K562 (cell line): ENCODE results near the gene KCNMB3. TPM values are rescaled to one million over a fixed set of nuclear protein-coding genes. Genes with fewer than 3 reads are reported as not detected.

Source experiments
- ATAC-seq: fragments of 200-7000 bp; cut with Tn5 transposase; 3 replicates; pipeline ENCODE4 v1.9.1; 2020; ENCODE audit warnings: moderate library complexity
- BruUV-seq: library from RNA; stranded (reverse); fragments of 400-500 nt; replicated peaks from 2 replicates; lab custom pipeline; 2021; lab: Mats Ljungman, UMichigan
- CTCF ChIA-PET: fragments of 300-600 bp; formaldehyde crosslinking; extraction: SDS; loops from one replicate; lab custom pipeline; 2021; ENCODE audit warnings: low intra/inter-chr PET ratio; lab: Yijun Ruan, JAX
- POLR2A ChIA-PET: fragments of 300-600, 350-650 bp; sonication (Branson Sonifier 250); formaldehyde crosslinking; extraction: SDS; loops from one replicate; lab custom pipeline; 2021; ENCODE audit warnings: antibody characterized with exemption, inconsistent platforms; lab: Yijun Ruan, JAX
- DNase-seq, 4 experiments: peaks; one replicate each; pipeline versions ENCODE4 v3.0.0 to v3.0.0-alpha.2; 2011 to 2018; ENCODE audit warnings: low spot score in 3 of 4, mixed read lengths in 3 of 4; ENCODE audit errors: extremely low read depth in 1 of 4
- FAIRE-seq: peaks from 2 replicates; lab custom pipeline; 2011; peaks lifted over from hg19 to GRCh38; lab: Jason Lieb, UNC
- H2AFZ ChIP-seq: 2 replicates; pipeline ENCODE4 v1.6.0; 2011; ENCODE audit warnings: low read depth, low read length, control low read depth, inconsistent platforms
- H3K27ac ChIP-seq: fragments of 200-600 bp; 3 replicates; pipeline ENCODE4 v1.8.0; 2011; ENCODE audit warnings: low read depth, mild to moderate bottlenecking, control low read depth, inconsistent platforms, low read length, moderate library complexity, mixed read lengths; ENCODE audit errors: extremely low read depth
- H3K27me3 ChIP-seq, 2 experiments: fragments of 300-600 bp in 1 of 2; 2 replicates in 1 of 2; 3 replicates in 1 of 2; pipeline versions ENCODE4 v1.6.0 to v1.8.0; 2011; ENCODE audit warnings: inconsistent platforms in 2 of 2, low read length in 2 of 2, mild to moderate bottlenecking in 1 of 2, mixed read lengths in 1 of 2, moderate library complexity in 1 of 2; ENCODE audit not compliant: control insufficient read depth in 2 of 2, insufficient read depth in 2 of 2
- H3K36me3 ChIP-seq: fragments of 300-600 bp; 3 replicates; pipeline ENCODE4 v1.8.0; 2011; ENCODE audit warnings: mild to moderate bottlenecking, low read length, inconsistent platforms; ENCODE audit not compliant: control insufficient read depth, insufficient read depth
- H3K4me1 ChIP-seq, 2 experiments: fragments of 200-600 bp in 1 of 2; replicated peaks in 1 of 2; 2 replicates in 1 of 2; 3 replicates in 1 of 2; pipeline versions ENCODE4 v1.5.1 to v1.8.0; 2011; ENCODE audit warnings: inconsistent platforms in 2 of 2, low read length in 2 of 2, mild to moderate bottlenecking in 1 of 2, mixed read lengths in 1 of 2, moderate library complexity in 1 of 2; ENCODE audit not compliant: control insufficient read depth in 2 of 2, insufficient read depth in 2 of 2
- H3K4me2 ChIP-seq: 2 replicates; pipeline ENCODE4 v1.6.1; 2011; ENCODE audit warnings: low read length, control low read depth, inconsistent platforms, mixed read lengths; ENCODE audit not compliant: insufficient read depth
- H3K4me3 ChIP-seq: fragments of 200-600 bp; sonication (generic), shearing (Covaris generic); 2 replicates; pipeline ENCODE4 v1.5.1; 2016; ENCODE audit warnings: control low read depth, inconsistent platforms
- H3K79me2 ChIP-seq: fragments of 200-600 bp; 3 replicates; pipeline ENCODE4 v1.8.0; 2011; ENCODE audit warnings: low read length, inconsistent platforms; ENCODE audit not compliant: control insufficient read depth, insufficient read depth
- H3K9ac ChIP-seq, 2 experiments: 2 replicates each; pipeline versions ENCODE4 v1.6.0 to v1.6.1; 2011; ENCODE audit warnings: low read depth in 2 of 2, low read length in 2 of 2, control low read depth in 1 of 2, inconsistent platforms in 1 of 2, mild to moderate bottlenecking in 1 of 2, mixed read lengths in 1 of 2; ENCODE audit not compliant: insufficient read depth in 1 of 2
- H3K9me1 ChIP-seq: one replicate; pipeline ENCODE4 v1.6.0; 2011; ENCODE audit warnings: inconsistent platforms, mild to moderate bottlenecking, low read length, moderate library complexity; ENCODE audit not compliant: control insufficient read depth, insufficient read depth
- H3K9me3 ChIP-seq: replicated peaks from 2 replicates; pipeline ENCODE4 v1.5.1; 2011; ENCODE audit warnings: low read depth, low read length, inconsistent platforms; ENCODE audit not compliant: control insufficient read depth, insufficient read depth
- H4K20me1 ChIP-seq: replicated peaks from 2 replicates; pipeline ENCODE4 v1.6.1; 2011; ENCODE audit warnings: low read length, inconsistent platforms, mixed read lengths; ENCODE audit not compliant: control insufficient read depth, insufficient read depth
- CTCFL ChIP-seq: IDR thresholded peaks from 2 replicates; pipeline ENCODE4 v1.6.1; 2011; ENCODE audit warnings: borderline replicate concordance, low read depth, mild to moderate bottlenecking, moderate library complexity, low read length; ENCODE audit not compliant: insufficient read depth, poor library complexity, severe bottlenecking
- RNF2 ChIP-seq: sonication (generic); IDR thresholded peaks from 2 replicates; pipeline ENCODE4 v1.6.1; 2016
- WGBS: fragments of 100-300 bp; shearing (Covaris generic); methylation state at CpG from one replicate; pipeline ENCODE4 v1.1.6; 2016; ENCODE audit warnings: low coverage, mixed read lengths; ENCODE audit not compliant: insufficient coverage; ENCODE audit errors: missing lambda C conversion rate; 5-methylcytosine and 5-hydroxymethylcytosine counted together
- in situ Hi-C: fragments of 300-500 bp; cut with MboI; formaldehyde crosslinking; loops from 4 replicates; pipeline ENCODE4 v1.15.0; 2018; ENCODE audit warnings: inconsistent platforms, mixed read lengths
- intact Hi-C: fragments of 100-400 bp; cut with micrococcal nuclease; formaldehyde crosslinking; loops from 2 replicates; pipeline ENCODE4 v1.14.2; 2022
- polyA plus RNA-seq, 8 experiments: library from polyadenylated mRNA; depleted of rRNA in 4 of 8; stranded (reverse) in 5 of 8; unstranded in 3 of 8; fragments of >200 nt; fragmentation: Nextera tagmentation in 2 of 8; fragmentation: Illumina TruSeq in 1 of 8; extraction: Ambion mirVana in 2 of 8; extraction: Trizol in 1 of 8; gene quantifications; 2 replicates each; pipeline versions ENCODE4 v1.2.1 to v1.2.3, GENCODE V29; 2011 to 2014; ENCODE audit warnings: inconsistent platforms in 1 of 8, missing spikeins in 1 of 8
- total RNA-seq, 7 experiments: library from RNA; depleted of rRNA in 6 of 7; stranded (reverse); fragments of >200 nt in 6 of 7; fragmentation: Illumina TruSeq in 2 of 7; extraction: Trizol in 2 of 7; gene quantifications; 2 replicates each; pipeline versions ENCODE4 v1.2.1 to v1.2.3, GENCODE V29; 2011 to 2021; ENCODE audit warnings: low replicate concordance in 1 of 7
- TF ChIP-seq, protein P1 (sequence below): fragments of 450-650 bp; IDR thresholded peaks from one replicate; pipeline ENCODE4 v1.6.1; 2018; ENCODE audit warnings: mild to moderate bottlenecking, moderate library complexity; ENCODE audit not compliant: partially characterized antibody

Gene KCNMB3
- total and polyA plus RNA-seq, 9 of the 15 experiments (the other 6 are each of a cell fraction or from before 2014, with no cell fraction given), result 7.0 to 21.1 (median 14.3) TPM

GRCh38 chr3:179200790-179201189 lies 50.1 kb downstream of the KCNMB3 start:
- Histone ChIP-seq H3K27me3 (no peaks in the 10 kb centered on the region), H3K9me1 (no peaks in the 10 kb centered on the region), H3K4me3 (no peak overlapping the region), H3K9me3 (no peaks in the 10 kb centered on the region), H3K36me3 (peaks cover 23% of the 10 kb centered on the region; the same call in 2 of the 3 replicates)
- WGBS, result 92% methylated on average over 2 of the region's 2 CpGs
- in situ Hi-C loops (no loop called here), intact Hi-C loops (no loop called here)
- DNase-seq (no peak), ATAC-seq (no peak)
- TF ChIP-seq CTCFL (no peak), RNF2 (no peak)
- TF ChIP-seq, protein P1, sequence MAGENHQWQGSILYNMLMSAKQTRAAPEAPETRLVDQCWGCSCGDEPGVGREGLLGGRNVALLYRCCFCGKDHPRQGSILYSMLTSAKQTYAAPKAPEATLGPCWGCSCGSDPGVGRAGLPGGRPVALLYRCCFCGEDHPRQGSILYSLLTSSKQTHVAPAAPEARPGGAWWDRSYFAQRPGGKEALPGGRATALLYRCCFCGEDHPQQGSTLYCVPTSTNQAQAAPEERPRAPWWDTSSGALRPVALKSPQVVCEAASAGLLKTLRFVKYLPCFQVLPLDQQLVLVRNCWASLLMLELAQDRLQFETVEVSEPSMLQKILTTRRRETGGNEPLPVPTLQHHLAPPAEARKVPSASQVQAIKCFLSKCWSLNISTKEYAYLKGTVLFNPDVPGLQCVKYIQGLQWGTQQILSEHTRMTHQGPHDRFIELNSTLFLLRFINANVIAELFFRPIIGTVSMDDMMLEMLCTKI, result no peak
- TF ChIP-seq, all 486 proteins: peak for 0
- H2AFZ ChIP-seq, result no peak overlapping the region
- H3K4me2 ChIP-seq, result no peak overlapping the region
- no peaks in the 10 kb centered on the region for H3K4me1 ChIP-seq
- CTCF ChIA-PET, result no interaction called here
- POLR2A ChIA-PET, result no interaction called here
- H4K20me1 ChIP-seq, result no peaks in the 10 kb centered on the region
- H3K79me2 ChIP-seq, result 0 out of 3 replicates have a peak, but pooled peaks cover 3% of the 10 kb centered on the region
- BruUV-seq, result no TSS peak
- H3K9ac ChIP-seq, result no peak overlapping the region
- H3K27ac ChIP-seq, result no peak overlapping the region
- no peak for FAIRE-seq
